ENCODE measurements around the gene CSF2RB.

The CSF2RB gene

DNA sequence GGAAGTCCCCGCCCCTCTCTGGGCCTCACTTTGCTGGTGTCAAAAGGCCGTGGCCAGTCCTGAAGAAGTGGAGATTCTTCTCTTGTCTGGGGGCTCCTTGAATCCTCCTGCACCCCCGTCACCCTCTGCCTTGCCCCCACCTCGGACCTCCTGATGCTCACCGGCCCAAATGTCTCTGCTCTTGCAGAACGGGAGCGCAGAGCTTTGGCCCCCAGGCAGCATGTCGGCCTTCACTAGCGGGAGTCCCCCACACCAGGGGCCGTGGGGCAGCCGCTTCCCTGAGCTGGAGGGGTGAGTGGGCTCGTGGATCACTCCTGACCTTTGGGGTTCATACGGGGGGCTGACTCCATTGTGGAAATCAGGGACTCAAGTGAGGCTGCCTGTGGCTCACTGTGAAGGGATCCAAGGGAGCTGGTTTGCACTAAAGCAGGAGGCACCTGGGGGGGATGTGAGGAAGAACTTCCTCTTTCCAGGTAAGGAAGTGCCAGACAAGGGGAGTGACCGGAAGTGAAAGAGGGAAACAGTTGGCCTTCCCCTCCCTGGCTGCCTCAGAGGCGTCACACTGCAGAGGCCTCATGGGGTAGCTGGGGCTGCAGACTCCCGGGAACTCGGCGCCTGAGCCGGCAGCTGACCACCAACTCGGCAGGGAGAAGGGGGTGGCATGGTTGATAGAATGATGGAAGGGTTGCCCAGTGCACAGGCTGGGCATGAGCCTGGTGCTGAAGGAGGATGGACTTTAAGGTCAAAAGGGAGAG is 23.1 kb downstream of the CSF2RB start:
- TF ChIP-seq, protein P1, sequence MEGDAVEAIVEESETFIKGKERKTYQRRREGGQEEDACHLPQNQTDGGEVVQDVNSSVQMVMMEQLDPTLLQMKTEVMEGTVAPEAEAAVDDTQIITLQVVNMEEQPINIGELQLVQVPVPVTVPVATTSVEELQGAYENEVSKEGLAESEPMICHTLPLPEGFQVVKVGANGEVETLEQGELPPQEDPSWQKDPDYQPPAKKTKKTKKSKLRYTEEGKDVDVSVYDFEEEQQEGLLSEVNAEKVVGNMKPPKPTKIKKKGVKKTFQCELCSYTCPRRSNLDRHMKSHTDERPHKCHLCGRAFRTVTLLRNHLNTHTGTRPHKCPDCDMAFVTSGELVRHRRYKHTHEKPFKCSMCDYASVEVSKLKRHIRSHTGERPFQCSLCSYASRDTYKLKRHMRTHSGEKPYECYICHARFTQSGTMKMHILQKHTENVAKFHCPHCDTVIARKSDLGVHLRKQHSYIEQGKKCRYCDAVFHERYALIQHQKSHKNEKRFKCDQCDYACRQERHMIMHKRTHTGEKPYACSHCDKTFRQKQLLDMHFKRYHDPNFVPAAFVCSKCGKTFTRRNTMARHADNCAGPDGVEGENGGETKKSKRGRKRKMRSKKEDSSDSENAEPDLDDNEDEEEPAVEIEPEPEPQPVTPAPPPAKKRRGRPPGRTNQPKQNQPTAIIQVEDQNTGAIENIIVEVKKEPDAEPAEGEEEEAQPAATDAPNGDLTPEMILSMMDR (IDR thresholded peaks at IDR 0.05; ENCODE audit: insufficient read depth, missing control alignments), result no peak
- FAIRE-seq, result no peak
- DNase-seq (ENCODE audit: insufficient read length, low spot score), result no peak

DNA sequence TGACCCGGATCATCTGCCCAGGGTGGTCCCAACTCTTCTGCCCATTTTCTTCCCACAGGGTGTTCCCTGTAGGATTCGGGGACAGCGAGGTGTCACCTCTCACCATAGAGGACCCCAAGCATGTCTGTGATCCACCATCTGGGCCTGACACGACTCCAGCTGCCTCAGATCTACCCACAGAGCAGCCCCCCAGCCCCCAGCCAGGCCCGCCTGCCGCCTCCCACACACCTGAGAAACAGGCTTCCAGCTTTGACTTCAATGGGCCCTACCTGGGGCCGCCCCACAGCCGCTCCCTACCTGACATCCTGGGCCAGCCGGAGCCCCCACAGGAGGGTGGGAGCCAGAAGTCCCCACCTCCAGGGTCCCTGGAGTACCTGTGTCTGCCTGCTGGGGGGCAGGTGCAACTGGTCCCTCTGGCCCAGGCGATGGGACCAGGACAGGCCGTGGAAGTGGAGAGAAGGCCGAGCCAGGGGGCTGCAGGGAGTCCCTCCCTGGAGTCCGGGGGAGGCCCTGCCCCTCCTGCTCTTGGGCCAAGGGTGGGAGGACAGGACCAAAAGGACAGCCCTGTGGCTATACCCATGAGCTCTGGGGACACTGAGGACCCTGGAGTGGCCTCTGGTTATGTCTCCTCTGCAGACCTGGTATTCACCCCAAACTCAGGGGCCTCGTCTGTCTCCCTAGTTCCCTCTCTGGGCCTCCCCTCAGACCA is 24.0 kb downstream of the CSF2RB start:
- TF ChIP-seq, protein P1 (IDR thresholded peaks at IDR 0.05; ENCODE audit: insufficient read depth, missing control alignments), result no peak
- no peak for DNase-seq (ENCODE audit: insufficient read length, low spot score)

DNA sequence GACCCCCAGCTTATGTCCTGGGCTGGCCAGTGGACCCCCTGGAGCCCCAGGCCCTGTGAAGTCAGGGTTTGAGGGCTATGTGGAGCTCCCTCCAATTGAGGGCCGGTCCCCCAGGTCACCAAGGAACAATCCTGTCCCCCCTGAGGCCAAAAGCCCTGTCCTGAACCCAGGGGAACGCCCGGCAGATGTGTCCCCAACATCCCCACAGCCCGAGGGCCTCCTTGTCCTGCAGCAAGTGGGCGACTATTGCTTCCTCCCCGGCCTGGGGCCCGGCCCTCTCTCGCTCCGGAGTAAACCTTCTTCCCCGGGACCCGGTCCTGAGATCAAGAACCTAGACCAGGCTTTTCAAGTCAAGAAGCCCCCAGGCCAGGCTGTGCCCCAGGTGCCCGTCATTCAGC is 24.6 kb downstream of the CSF2RB start:
- no peak for FAIRE-seq
- TF ChIP-seq, protein P1 (IDR thresholded peaks at IDR 0.05; ENCODE audit: insufficient read depth, missing control alignments), result no peak
- DNase-seq (ENCODE audit: insufficient read length, low spot score), result no peak

More for the DNA sequence above, 24.0 kb downstream of the CSF2RB start:
- no peak for FAIRE-seq

DNA sequence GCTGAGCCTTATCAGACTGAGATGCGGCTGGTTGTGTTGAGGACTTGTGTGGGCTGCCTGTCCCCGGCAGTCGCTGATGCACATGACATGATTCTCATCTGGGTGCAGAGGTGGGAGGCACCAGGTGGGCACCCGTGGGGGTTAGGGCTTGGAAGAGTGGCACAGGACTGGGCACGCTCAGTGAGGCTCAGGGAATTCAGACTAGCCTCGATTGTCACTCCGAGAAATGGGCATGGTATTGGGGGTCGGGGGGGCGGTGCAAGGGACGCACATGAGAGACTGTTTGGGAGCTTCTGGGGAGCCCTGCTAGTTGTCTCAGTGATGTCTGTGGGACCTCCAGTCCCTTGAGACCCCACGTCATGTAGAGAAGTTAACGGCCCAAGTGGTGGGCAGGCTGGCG is 25.5 kb downstream of the CSF2RB start:
- TF ChIP-seq, protein P1 (IDR thresholded peaks at IDR 0.05; ENCODE audit: insufficient read depth, missing control alignments), result no peak
- no peak for DNase-seq (ENCODE audit: insufficient read length, low spot score)
- FAIRE-seq, result no peak

DNA sequence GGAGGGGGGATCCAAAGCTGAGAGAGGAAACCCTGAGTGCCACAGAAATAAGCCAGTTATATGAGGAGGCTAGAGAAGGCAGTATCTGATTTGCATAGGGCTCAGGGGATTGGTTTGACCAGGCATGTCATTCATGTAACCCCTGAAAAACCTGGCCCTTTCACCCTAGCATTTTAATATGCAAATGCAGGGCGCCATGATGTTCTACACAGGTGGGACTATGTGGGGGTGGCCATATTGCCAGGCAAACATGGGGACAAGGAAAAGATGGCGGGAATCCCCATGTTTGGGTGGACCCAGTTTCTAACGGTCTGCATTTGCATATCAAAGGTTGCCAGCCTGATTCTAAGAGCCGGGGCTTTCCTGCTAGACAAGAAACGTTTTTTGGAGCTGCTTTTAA is 27.2 kb downstream of the CSF2RB start:
- no peak for FAIRE-seq
- TF ChIP-seq, protein P1 (IDR thresholded peaks at IDR 0.05; ENCODE audit: insufficient read depth, missing control alignments), result no peak
- DNase-seq (ENCODE audit: insufficient read length, low spot score), result no peak

DNA sequence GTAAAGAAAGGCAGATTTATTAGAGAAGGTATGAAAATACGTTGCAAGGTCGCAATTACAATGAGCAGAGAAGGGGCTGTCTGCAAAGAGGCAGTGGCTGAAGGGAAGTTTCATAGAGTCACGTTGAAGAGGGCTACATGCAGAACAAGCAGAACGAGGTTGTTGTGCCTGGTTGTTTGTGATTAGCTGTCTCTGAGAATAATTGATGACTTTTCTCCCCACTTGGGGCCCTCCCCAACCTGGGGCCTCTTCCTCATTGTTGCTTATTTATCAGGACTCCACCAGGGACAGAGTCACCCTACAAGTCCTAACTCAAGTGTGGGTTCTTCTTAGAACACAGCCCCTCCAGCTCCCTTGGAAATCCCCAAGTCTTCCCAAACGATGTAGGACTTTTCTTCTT is 29.1 kb downstream of the CSF2RB start:
- FAIRE-seq (no peak), DNase-seq (ENCODE audit: insufficient read length, low spot score) (no peak)
- TF ChIP-seq, protein P1 (IDR thresholded peaks at IDR 0.05; ENCODE audit: insufficient read depth, missing control alignments), result no peak

Data from D721Med (cell line).